ENCODE data around the gene FBXW4. TPM values are rescaled to one million over a fixed set of nuclear protein-coding genes. Genes with fewer than 3 reads are reported as not detected.

The FBXW4 gene
- total and polyA plus RNA-seq, 10 of the 15 experiments (the other 5 are each of a cell fraction or from before 2014, with no cell fraction given) = 5.7 to 42.0 (median 27.5) TPM

- TF ChIP-seq ATF2 (IDR thresholded peaks at IDR 0.05; ENCODE audit: low read length) = no peak
- TF ChIP-seq CBX5 (IDR thresholded peaks at IDR 0.05; ENCODE audit: low read depth) = no peak
- TF ChIP-seq CREB1 (IDR thresholded peaks at IDR 0.05; ENCODE audit: low read depth) = no peak
- TF ChIP-seq NBN (IDR thresholded peaks at IDR 0.05) = peak; percentile 55; the same call in 1 of the 2 replicates
- TF ChIP-seq MXI1 (IDR thresholded peaks at IDR 0.05; ENCODE audit: low read depth, low read length) = no peak
- TF ChIP-seq IKZF1 (conservative IDR thresholded peaks at IDR 0.05) = peak; percentile 66
- peak; percentile 84 for TF ChIP-seq CHD2 (IDR thresholded peaks at IDR 0.05; ENCODE audit: borderline replicate concordance, low read depth, low read length)
- TF ChIP-seq SKIL (IDR thresholded peaks at IDR 0.05; ENCODE audit: low read depth, poor library complexity, severe bottlenecking) = no peak
- no peak for TF ChIP-seq PRDM15 (CRISPR knock-in tag; IDR thresholded peaks at IDR 0.05)
- no peak for TF ChIP-seq MYC (IDR thresholded peaks at IDR 0.05; ENCODE audit: insufficient read depth, insufficient read length, insufficient replicate concordance, low read length, severe bottlenecking)
- no peak for TF ChIP-seq CHD4 (IDR thresholded peaks at IDR 0.05)
- TF ChIP-seq CEBPZ (IDR thresholded peaks at IDR 0.05; ENCODE audit: low read depth, low read length) = no peak
- no peak for TF ChIP-seq FOXK2 (IDR thresholded peaks at IDR 0.05)
- no peak for TF ChIP-seq POLR2AphosphoS5 (IDR thresholded peaks at IDR 0.05; ENCODE audit: low read length)
- peak; percentile 63 for TF ChIP-seq RUNX3 (IDR thresholded peaks at IDR 0.05; ENCODE audit: low read length)
- TF ChIP-seq LARP7 (IDR thresholded peaks at IDR 0.05) = peak; percentile 69
- no peak; the same call in 1 of the 2 replicates for TF ChIP-seq POLR2A (IDR thresholded peaks at IDR 0.05; ENCODE audit: low read depth, low read length)
These were observed 125.1 kb downstream of the FBXW4 start (continued) for GRCh38 chr10:101569622-101570427.

All from GM12878 (cell line).